ENCODE data around the gene MGAT4B. TPM values are rescaled to one million over a fixed set of nuclear protein-coding genes. Genes with fewer than 3 reads are reported as not detected.

The MGAT4B gene
- total and polyA plus RNA-seq, 3 donors from 2014 or later, result 67.9 to 152 (median 149) TPM

- WGBS, 2 donors, result 88 to 93% methylated on average over 4 to 5 of the region's 5 CpGs
- H3K4me3 ChIP-seq, result no peak overlapping the region
- no peaks in the 10 kb centered on the region for H3K36me3 ChIP-seq (ENCODE audit: low read depth, missing control alignments)
- H3K9me3 ChIP-seq, result no peaks in the 10 kb centered on the region
- H3K27me3 ChIP-seq, result no peaks in the 10 kb centered on the region
- no peaks in the 10 kb centered on the region for H3K4me1 ChIP-seq
- no peak overlapping the region for H3K27ac ChIP-seq
- TF ChIP-seq CTCF (IDR thresholded peaks at IDR 0.05), result no peak
- TF ChIP-seq POLR2A (IDR thresholded peaks at IDR 0.05), result no peak
- no peak for DNase-seq
- intact Hi-C loops (cut with DNase I; ENCODE audit: low total_unique reads), result no loop called here
Measured at GRCh38 chr5:179769796-179770195, 36.9 kb downstream of the MGAT4B start.

GRCh38 chr5:179769271-179769670 lies 37.4 kb downstream of the MGAT4B start:
- no peaks in the 10 kb centered on the region for H3K9me3 ChIP-seq
- intact Hi-C loops (cut with DNase I; ENCODE audit: low total_unique reads), result no loop called here
- H3K4me1 ChIP-seq, result no peaks in the 10 kb centered on the region
- H3K36me3 ChIP-seq (ENCODE audit: low read depth, missing control alignments), result no peaks in the 10 kb centered on the region
- WGBS, 2 donors, result 80 to 88% methylated on average over 6 of the region's 6 CpGs
- H3K4me3 ChIP-seq, result no peak overlapping the region
- no peaks in the 10 kb centered on the region for H3K27me3 ChIP-seq
- TF ChIP-seq CTCF (IDR thresholded peaks at IDR 0.05), result no peak
- no peak for TF ChIP-seq POLR2A (IDR thresholded peaks at IDR 0.05)
- no peak for DNase-seq
- H3K27ac ChIP-seq, result no peak overlapping the region

- intact Hi-C loops (cut with DNase I; ENCODE audit: low total_unique reads), result no loop called here
Measured at GRCh38 chr5:179768326-179769085, 38.2 kb downstream of the MGAT4B start.

GRCh38 chr5:179767496-179768100 lies 39.1 kb downstream of the MGAT4B start:
- Histone ChIP-seq H3K36me3 (ENCODE audit: low read depth, missing control alignments) (no peaks in the 10 kb centered on the region), H3K9me3 (no peaks in the 10 kb centered on the region), H3K4me3 (no peak overlapping the region), H3K4me1 (peaks cover 9% of the 10 kb centered on the region), H3K27me3 (no peaks in the 10 kb centered on the region), H3K27ac (no peak overlapping the region)
- WGBS, 2 donors, result 91 to 92% methylated on average over 9 of the region's 9 CpGs
- DNase-seq, result no peak
- intact Hi-C loops (cut with DNase I; ENCODE audit: low total_unique reads), result no loop called here
- no peak for TF ChIP-seq CTCF (IDR thresholded peaks at IDR 0.05)
- TF ChIP-seq POLR2A (IDR thresholded peaks at IDR 0.05), result no peak

More at GRCh38 chr5:179768326-179769085, 38.2 kb downstream of the MGAT4B start:
- no peak for TF ChIP-seq POLR2A (IDR thresholded peaks at IDR 0.05)
- no peak for TF ChIP-seq CTCF (IDR thresholded peaks at IDR 0.05)
- 87 to 91% methylated on average over 18 of the region's 18 CpGs for WGBS, 2 donors
- H3K36me3 ChIP-seq (ENCODE audit: low read depth, missing control alignments), result no peaks in the 10 kb centered on the region
- no peak overlapping the region for H3K4me3 ChIP-seq
- H3K9me3 ChIP-seq, result no peaks in the 10 kb centered on the region
- DNase-seq, result no peak
- no peaks in the 10 kb centered on the region for H3K27me3 ChIP-seq
- H3K4me1 ChIP-seq, result peaks cover 2% of the 10 kb centered on the region
- no peak overlapping the region for H3K27ac ChIP-seq
